HG02610 (cell line): ENCODE data around the gene ZNF213.
"Not testable (repeated sequence)": the region's sequence is repeated elsewhere in the genome, so short reads cannot be mapped to it uniquely, and the experiment has no call there.

Experiments used
- ATAC-seq: cut with Tn5 transposase; IDR thresholded peaks from one replicate; pipeline ENCODE4 v1.9.1; 2021; ENCODE audit warnings: mild to moderate bottlenecking, moderate library complexity; ENCODE audit not compliant: unreplicated experiment

The ZNF213 gene

GRCh38 chr16:3129137-3130131, 5.4 kb upstream of the ZNF213 start:
- ATAC-seq: peak; percentile 37

- ATAC-seq: no peak
These were observed 3.0 kb upstream of the ZNF213 start for GRCh38 chr16:3131755-3132377.

GRCh38 chr16:3133844-3134243, 985 bp upstream of the ZNF213 start:
- ATAC-seq: no peak

- peak; percentile 23 for ATAC-seq
These were observed 392 bp downstream of the ZNF213 start for GRCh38 chr16:3135126-3135715.

GRCh38 chr16:3137267-3137666, 2.4 kb downstream of the ZNF213 start:
- ATAC-seq: no peak

GRCh38 chr16:3138342-3138741, 3.5 kb downstream of the ZNF213 start:
- no peak for ATAC-seq

- ATAC-seq: no peak
These were observed 4.1 kb downstream of the ZNF213 start for GRCh38 chr16:3138823-3139426.

GRCh38 chr16:3139561-3139960, 4.7 kb downstream of the ZNF213 start:
- ATAC-seq: not testable (repeated sequence)

GRCh38 chr16:3140603-3141427, 6.0 kb downstream of the ZNF213 start:
- ATAC-seq: no peak

GRCh38 chr16:3141781-3142311, 7.0 kb downstream of the ZNF213 start:
- no peak for ATAC-seq

GRCh38 chr16:3142327-3142726, 7.5 kb downstream of the ZNF213 start:
- ATAC-seq: no peak

GRCh38 chr16:3142770-3143169, 7.9 kb downstream of the ZNF213 start:
- ATAC-seq: no peak

GRCh38 chr16:3143189-3143588, 8.4 kb downstream of the ZNF213 start:
- ATAC-seq: no peak

- no peak for ATAC-seq
These were observed 8.9 kb downstream of the ZNF213 start for GRCh38 chr16:3143598-3144320.

GRCh38 chr16:3144321-3144983, 9.6 kb downstream of the ZNF213 start:
- ATAC-seq: no peak

GRCh38 chr16:3145151-3145550, 10.3 kb downstream of the ZNF213 start:
- ATAC-seq: no peak

GRCh38 chr16:3145660-3146059, 10.8 kb downstream of the ZNF213 start:
- no peak for ATAC-seq

GRCh38 chr16:3147046-3147756, 12.4 kb downstream of the ZNF213 start:
- no peak for ATAC-seq
